Epithelial cell of proximal tubule (primary cell): ENCODE results near the gene STARD3NL. TPM values are rescaled to one million over a fixed set of nuclear protein-coding genes. Genes with fewer than 3 reads are reported as not detected.
"Not testable (repeated sequence)": the region's sequence is repeated elsewhere in the genome, so short reads cannot be mapped to it uniquely, and the experiment has no call there.

Experiments used
- DNase-seq: peaks from one replicate; pipeline ENCODE4 v3.0.0-alpha.2; 2011; ENCODE audit warnings: low read depth
- H3K4me3 ChIP-seq: 2 replicates; pipeline ENCODE4 v1.5.1; 2011; ENCODE audit warnings: low read depth, mild to moderate bottlenecking, low read length
- CTCF ChIP-seq: conservative IDR thresholded peaks from 2 replicates; pipeline ENCODE4 v1.5.1; 2012; ENCODE audit warnings: low read depth, mild to moderate bottlenecking, low read length
- total RNA-seq: library from RNA; depleted of rRNA; stranded (reverse); fragments of >200 nt; gene quantifications from 2 replicates; pipeline ENCODE4 v1.2.3, GENCODE V29; 2015

STARD3NL gene
- total RNA-seq, 1 donor from 2014 or later, result 51.8 TPM

- DNase-seq, result no peak
- TF ChIP-seq CTCF, result no peak
- no peak overlapping the region for H3K4me3 ChIP-seq
These were observed 9.0 kb upstream of the STARD3NL start for GRCh38 chr7:38168890-38169570.

- TF ChIP-seq CTCF, result no peak
- no peak for DNase-seq
- H3K4me3 ChIP-seq, result no peak overlapping the region
These were observed 8.2 kb upstream of the STARD3NL start for GRCh38 chr7:38169847-38170246.

GRCh38 chr7:38171623-38172391, 6.2 kb upstream of the STARD3NL start:
- no peak for DNase-seq
- TF ChIP-seq CTCF, result no peak
- no peak overlapping the region for H3K4me3 ChIP-seq

- not testable (repeated sequence) for H3K4me3 ChIP-seq, DNase-seq
These were observed 2.5 kb upstream of the STARD3NL start for GRCh38 chr7:38175547-38175946.

- DNase-seq, result no peak
- TF ChIP-seq CTCF, result no peak
These were observed 433 bp upstream of the STARD3NL start for GRCh38 chr7:38177621-38178003.

GRCh38 chr7:38178695-38179344, 775 bp downstream of the STARD3NL start:
- no peak for TF ChIP-seq CTCF
- H3K4me3 ChIP-seq, result peak overlapping the region; percentile 69
- DNase-seq, result peak; percentile 43

More at GRCh38 chr7:38177621-38178003, 433 bp upstream of the STARD3NL start:
- peak overlapping the region; percentile 69 for H3K4me3 ChIP-seq

GRCh38 chr7:38179776-38180226, 1.8 kb downstream of the STARD3NL start:
- DNase-seq, result no peak
- TF ChIP-seq CTCF, result no peak
- peak overlapping the region; percentile 69 for H3K4me3 ChIP-seq
